ENCODE results near the gene ERVH48-1.

The ERVH48-1 gene

GRCh38 chr21:42905195-42905594 is 20.2 kb downstream of the ERVH48-1 start:
- Histone ChIP-seq H3K27ac (ENCODE audit: low read length) (no peak overlapping the region), H3K27me3 (ENCODE audit: control insufficient read depth, insufficient read depth, low read length) (no peaks in the 10 kb centered on the region), H3K4me3 (ENCODE audit: low read length) (no peak overlapping the region), H3K4me1 (ENCODE audit: control insufficient read depth, insufficient read depth, low read length) (no peaks in the 10 kb centered on the region), H3K36me3 (ENCODE audit: control insufficient read depth, insufficient read depth, low read length) (peaks cover 23% of the 10 kb centered on the region; the same call in 1 of the 2 replicates), H3K9me3 (ENCODE audit: control insufficient read depth, insufficient read depth, low read length) (0 out of 2 replicates have a peak, but pooled peaks cover 2% of the 10 kb centered on the region)
- DNase-seq (ENCODE audit: low read depth, low spot score) = no peak
- WGBS (ENCODE audit: insufficient coverage, insufficient read length) = no CpG with 5 or more reads among the region's 8 CpGs

- WGBS (ENCODE audit: insufficient coverage, insufficient read length) = no CpG with 5 or more reads among the region's 11 CpGs
- H3K9me3 ChIP-seq (ENCODE audit: control insufficient read depth, insufficient read depth, low read length) = 0 out of 2 replicates have a peak, but pooled peaks cover 2% of the 10 kb centered on the region
- no peaks in the 10 kb centered on the region for H3K4me1 ChIP-seq (ENCODE audit: control insufficient read depth, insufficient read depth, low read length)
- H3K27me3 ChIP-seq (ENCODE audit: control insufficient read depth, insufficient read depth, low read length) = no peaks in the 10 kb centered on the region
- H3K27ac ChIP-seq (ENCODE audit: low read length) = no peak overlapping the region
- no peak overlapping the region for H3K4me3 ChIP-seq (ENCODE audit: low read length)
- peaks cover 22% of the 10 kb centered on the region; the same call in 1 of the 2 replicates for H3K36me3 ChIP-seq (ENCODE audit: control insufficient read depth, insufficient read depth, low read length)
- DNase-seq (ENCODE audit: low read depth, low spot score) = no peak
Measured at GRCh38 chr21:42903817-42904216, 21.6 kb downstream of the ERVH48-1 start.

GRCh38 chr21:42900446-42900845 is 25.0 kb downstream of the ERVH48-1 start:
- H3K4me1 ChIP-seq (ENCODE audit: control insufficient read depth, insufficient read depth, low read length) = no peaks in the 10 kb centered on the region
- no CpG with 5 or more reads among the region's 4 CpGs for WGBS (ENCODE audit: insufficient coverage, insufficient read length)
- H3K27me3 ChIP-seq (ENCODE audit: control insufficient read depth, insufficient read depth, low read length) = no peaks in the 10 kb centered on the region
- H3K4me3 ChIP-seq (ENCODE audit: low read length) = no peak overlapping the region
- H3K36me3 ChIP-seq (ENCODE audit: control insufficient read depth, insufficient read depth, low read length) = peaks cover 13% of the 10 kb centered on the region; the same call in 1 of the 2 replicates
- no peak overlapping the region for H3K27ac ChIP-seq (ENCODE audit: low read length)
- no peaks in the 10 kb centered on the region for H3K9me3 ChIP-seq (ENCODE audit: control insufficient read depth, insufficient read depth, low read length)
- DNase-seq (ENCODE audit: low read depth, low spot score) = no peak

- peak; percentile 91 for DNase-seq (ENCODE audit: low read depth, low spot score)
- no peaks in the 10 kb centered on the region for H3K4me1 ChIP-seq (ENCODE audit: control insufficient read depth, insufficient read depth, low read length)
- no peak within 1 kb of the TSS for H3K27ac ChIP-seq (ENCODE audit: low read length)
- no peaks in the 10 kb centered on the region for H3K36me3 ChIP-seq (ENCODE audit: control insufficient read depth, insufficient read depth, low read length)
- no peaks in the 10 kb centered on the region for H3K27me3 ChIP-seq (ENCODE audit: control insufficient read depth, insufficient read depth, low read length)
- no CpG with 5 or more reads among the region's 87 CpGs for WGBS (ENCODE audit: insufficient coverage, insufficient read length)
- no peaks in the 10 kb centered on the region for H3K9me3 ChIP-seq (ENCODE audit: control insufficient read depth, insufficient read depth, low read length)
- H3K4me3 ChIP-seq (ENCODE audit: low read length) = peak within 1 kb of the TSS; percentile 98
Measured at GRCh38 chr21:42892931-42893755, 32.3 kb downstream of the ERVH48-1 start, which contains the start of gene NDUFV3. NDUFV3 (plus strand) TSS chr21:42893309; CDS start chr21:42893334, 25 bp downstream.

- no peaks in the 10 kb centered on the region for H3K27me3 ChIP-seq (ENCODE audit: control insufficient read depth, insufficient read depth, low read length)
- H3K9me3 ChIP-seq (ENCODE audit: control insufficient read depth, insufficient read depth, low read length) = no peaks in the 10 kb centered on the region
- no peak overlapping the region for H3K27ac ChIP-seq (ENCODE audit: low read length)
- DNase-seq (ENCODE audit: low read depth, low spot score) = no peak
- WGBS (ENCODE audit: insufficient coverage, insufficient read length) = no CpG with 5 or more reads among the region's 18 CpGs
- H3K36me3 ChIP-seq (ENCODE audit: control insufficient read depth, insufficient read depth, low read length) = no peaks in the 10 kb centered on the region
- no peaks in the 10 kb centered on the region for H3K4me1 ChIP-seq (ENCODE audit: control insufficient read depth, insufficient read depth, low read length)
- H3K4me3 ChIP-seq (ENCODE audit: low read length) = peak overlapping the region; percentile 38; the same call in 1 of the 2 replicates
Measured at GRCh38 chr21:42892582-42892930, 32.9 kb downstream of the ERVH48-1 start.

- WGBS (ENCODE audit: insufficient coverage, insufficient read length) = no CpG with 5 or more reads among the region's 5 CpGs
- no peaks in the 10 kb centered on the region for H3K9me3 ChIP-seq (ENCODE audit: control insufficient read depth, insufficient read depth, low read length)
- no peaks in the 10 kb centered on the region for H3K36me3 ChIP-seq (ENCODE audit: control insufficient read depth, insufficient read depth, low read length)
- peaks cover 1% of the 10 kb centered on the region; the same call in 1 of the 2 replicates for H3K4me1 ChIP-seq (ENCODE audit: control insufficient read depth, insufficient read depth, low read length)
- no peaks in the 10 kb centered on the region for H3K27me3 ChIP-seq (ENCODE audit: control insufficient read depth, insufficient read depth, low read length)
- H3K27ac ChIP-seq (ENCODE audit: low read length) = no peak overlapping the region
- H3K4me3 ChIP-seq (ENCODE audit: low read length) = no peak overlapping the region
- DNase-seq (ENCODE audit: low read depth, low spot score) = no peak
Measured at GRCh38 chr21:42887326-42887725, 38.1 kb downstream of the ERVH48-1 start.

GRCh38 chr21:42883921-42884320 is 41.5 kb downstream of the ERVH48-1 start:
- WGBS (ENCODE audit: insufficient coverage, insufficient read length) = no CpG with 5 or more reads among the region's 1 CpG
- Histone ChIP-seq H3K4me3 (ENCODE audit: low read length) (no peak overlapping the region), H3K4me1 (ENCODE audit: control insufficient read depth, insufficient read depth, low read length) (peaks cover 1% of the 10 kb centered on the region; the same call in 1 of the 2 replicates), H3K27me3 (ENCODE audit: control insufficient read depth, insufficient read depth, low read length) (no peaks in the 10 kb centered on the region), H3K36me3 (ENCODE audit: control insufficient read depth, insufficient read depth, low read length) (no peaks in the 10 kb centered on the region), H3K9me3 (ENCODE audit: control insufficient read depth, insufficient read depth, low read length) (no peaks in the 10 kb centered on the region), H3K27ac (ENCODE audit: low read length) (no peak overlapping the region)
- no peak for DNase-seq (ENCODE audit: low read depth, low spot score)

GRCh38 chr21:42880352-42880751 is 45.1 kb downstream of the ERVH48-1 start:
- no peaks in the 10 kb centered on the region; the same call in 1 of the 2 replicates for H3K36me3 ChIP-seq (ENCODE audit: control insufficient read depth, insufficient read depth, low read length)
- H3K27me3 ChIP-seq (ENCODE audit: control insufficient read depth, insufficient read depth, low read length) = no peaks in the 10 kb centered on the region
- no CpG with 5 or more reads among the region's 6 CpGs for WGBS (ENCODE audit: insufficient coverage, insufficient read length)
- no peak for DNase-seq (ENCODE audit: low read depth, low spot score)
- no peak overlapping the region for H3K27ac ChIP-seq (ENCODE audit: low read length)
- no peaks in the 10 kb centered on the region for H3K9me3 ChIP-seq (ENCODE audit: control insufficient read depth, insufficient read depth, low read length)
- H3K4me1 ChIP-seq (ENCODE audit: control insufficient read depth, insufficient read depth, low read length) = no peaks in the 10 kb centered on the region
- no peak overlapping the region for H3K4me3 ChIP-seq (ENCODE audit: low read length)

- Histone ChIP-seq H3K36me3 (ENCODE audit: control insufficient read depth, insufficient read depth, low read length) (no peaks in the 10 kb centered on the region; the same call in 1 of the 2 replicates), H3K27ac (ENCODE audit: low read length) (no peak within 1 kb of the TSS), H3K4me3 (ENCODE audit: low read length) (peak within 1 kb of the TSS; percentile 79), H3K4me1 (ENCODE audit: control insufficient read depth, insufficient read depth, low read length) (no peaks in the 10 kb centered on the region), H3K27me3 (ENCODE audit: control insufficient read depth, insufficient read depth, low read length) (no peaks in the 10 kb centered on the region), H3K9me3 (ENCODE audit: control insufficient read depth, insufficient read depth, low read length) (no peaks in the 10 kb centered on the region)
- DNase-seq (ENCODE audit: low read depth, low spot score) = peak; percentile 89
- WGBS (ENCODE audit: insufficient coverage, insufficient read length) = no CpG with 5 or more reads among the region's 80 CpGs
Measured at GRCh38 chr21:42878993-42879787, 46.2 kb downstream of the ERVH48-1 start, which contains the start of gene WDR4. WDR4 (minus strand) TSS chr21:42879539; CDS start chr21:42879495, 44 bp downstream.

- Histone ChIP-seq H3K4me3 (ENCODE audit: low read length) (peak overlapping the region; percentile 79; the same call in 1 of the 2 replicates), H3K4me1 (ENCODE audit: control insufficient read depth, insufficient read depth, low read length) (no peaks in the 10 kb centered on the region), H3K27ac (ENCODE audit: low read length) (no peak overlapping the region), H3K9me3 (ENCODE audit: control insufficient read depth, insufficient read depth, low read length) (no peaks in the 10 kb centered on the region), H3K36me3 (ENCODE audit: control insufficient read depth, insufficient read depth, low read length) (peaks cover 3% of the 10 kb centered on the region; the same call in 1 of the 2 replicates), H3K27me3 (ENCODE audit: control insufficient read depth, insufficient read depth, low read length) (no peaks in the 10 kb centered on the region)
- WGBS (ENCODE audit: insufficient coverage, insufficient read length) = no CpG with 5 or more reads among the region's 15 CpGs
- no peak for DNase-seq (ENCODE audit: low read depth, low spot score)
Measured at GRCh38 chr21:42878678-42878992, 46.8 kb downstream of the ERVH48-1 start.

All from iPS DF 6.9 (cell line).